Measurements from ENCODE around the gene LKAAEAR1.

DNA sequence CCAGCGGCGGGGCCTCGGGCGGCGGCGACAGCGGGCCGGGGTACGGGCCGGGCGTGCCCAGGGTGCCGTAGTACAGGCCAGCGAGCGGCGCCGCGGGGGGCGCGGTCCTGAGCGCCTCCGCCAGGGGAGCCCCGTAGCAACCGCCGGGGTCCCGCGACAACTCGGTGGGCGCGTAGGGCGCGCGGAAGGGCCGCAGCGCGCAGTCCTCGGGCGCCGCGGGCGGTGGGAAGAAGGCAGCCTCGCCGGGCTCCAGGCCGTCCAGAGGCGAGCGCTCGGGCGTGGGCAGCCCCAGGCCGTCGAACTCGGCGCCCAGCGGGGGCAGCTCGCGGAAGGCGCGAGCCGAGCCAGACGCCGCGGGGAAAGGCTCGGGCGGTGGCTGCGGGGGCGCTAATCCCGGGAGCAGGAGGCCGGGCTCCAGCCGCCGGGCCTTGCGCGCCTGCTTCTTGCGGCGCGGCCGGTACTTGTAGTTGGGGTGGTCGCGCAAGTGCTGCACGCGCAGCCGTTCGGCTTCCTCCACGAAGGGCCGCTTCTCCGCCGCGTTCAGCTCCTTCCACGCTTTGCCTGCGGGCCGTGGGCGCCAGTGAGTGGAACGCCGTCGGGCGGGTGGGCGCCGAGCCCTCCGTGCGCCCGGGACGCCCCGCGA, 35.7 kb downstream of the LKAAEAR1 start:
- no peak for TF ChIP-seq POLR2AphosphoS5 (IDR thresholded peaks at IDR 0.05; ENCODE audit: low read depth, low read length)
- TF ChIP-seq TAF1 (IDR thresholded peaks at IDR 0.05; ENCODE audit: low read depth, low read length): no peak
- TF ChIP-seq POLR2A (IDR thresholded peaks at IDR 0.05; ENCODE audit: low read depth, low read length): no peak
- no peak for TF ChIP-seq POU2F2 (IDR thresholded peaks at IDR 0.05; ENCODE audit: low read depth, low read length)
- TF ChIP-seq PAX5 (IDR thresholded peaks at IDR 0.05; ENCODE audit: insufficient read depth, low read length, severe bottlenecking): no peak
